Pons (tissue), 1 donor: ENCODE measurements around the gene OR4C45.
A peak's percentile ranks its signal among the peaks of the same experiment; 100 is the strongest.
"Not testable (repeated sequence)": the region's sequence is repeated elsewhere in the genome, so short reads cannot be mapped to it uniquely, and the experiment has no call there.

ENCODE experiments used
- DNase-seq: peaks from one replicate; pipeline ENCODE4 v3.0.0-alpha.2; 2016; ENCODE audit warnings: low spot score

OR4C45 gene

DNA sequence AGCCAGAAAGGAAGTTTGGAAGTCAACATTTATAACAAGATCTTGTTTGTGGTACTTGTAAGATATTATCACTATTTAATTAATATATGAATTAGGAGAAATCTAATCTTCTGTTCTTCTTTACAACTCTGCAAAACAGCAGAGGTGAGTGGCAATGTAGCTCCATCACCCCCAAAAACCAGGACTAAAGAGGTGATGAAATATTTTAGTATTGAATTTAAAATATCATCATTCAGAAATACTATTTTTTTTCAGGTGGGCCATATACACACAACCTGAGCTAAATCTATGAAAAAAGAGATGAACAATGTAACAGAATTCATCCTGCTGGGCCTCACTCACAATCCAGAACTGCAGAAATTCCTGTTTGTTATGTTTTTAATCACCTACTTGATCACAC, at the start of gene OR4C45:
Gene OR4C45, plus strand, starts transcription at position 301 of the 400 bp plus-strand sequence.
- no peak for DNase-seq

DNA sequence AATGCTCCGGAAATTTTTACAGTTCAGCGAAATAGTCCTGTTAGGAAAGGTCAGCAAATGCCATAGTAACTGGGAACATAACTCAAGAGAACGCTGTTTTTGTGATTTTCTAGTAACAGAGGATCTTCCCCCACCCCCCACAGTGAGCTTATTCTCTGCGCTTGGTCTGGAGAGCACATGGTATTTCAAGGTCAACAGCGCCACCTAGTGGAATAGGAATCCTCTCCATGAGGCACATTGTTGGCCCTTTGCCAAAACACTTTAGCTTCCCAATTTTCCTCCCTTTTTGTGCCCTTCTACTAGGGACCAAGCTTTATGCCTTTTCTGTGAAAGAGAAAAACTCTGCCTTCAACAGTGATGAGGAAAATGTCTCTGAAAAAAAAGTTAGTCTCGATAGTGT, 37.1 kb upstream of the OR4C45 start:
- peak; percentile 81 for DNase-seq

DNA sequence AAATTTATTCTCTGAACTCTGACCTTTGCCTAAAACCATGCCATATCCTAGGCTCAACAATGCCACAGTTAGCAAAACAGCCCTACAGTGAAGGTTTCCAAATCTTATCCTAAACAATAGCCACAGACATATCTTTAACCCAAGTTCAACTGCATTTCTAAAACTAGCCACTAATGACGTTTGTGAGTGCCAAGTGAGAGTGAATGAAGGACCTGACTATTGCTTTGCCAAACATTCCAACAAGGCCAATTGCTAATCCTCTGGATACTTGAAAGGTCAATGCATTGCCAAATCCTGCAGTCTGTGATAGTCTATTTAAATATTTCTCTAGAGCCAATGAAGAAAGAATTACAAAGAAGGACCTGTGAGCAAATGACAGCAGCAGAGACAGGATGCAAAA, 2.5 kb upstream of the OR4C45 start:
- DNase-seq, result no peak

DNA sequence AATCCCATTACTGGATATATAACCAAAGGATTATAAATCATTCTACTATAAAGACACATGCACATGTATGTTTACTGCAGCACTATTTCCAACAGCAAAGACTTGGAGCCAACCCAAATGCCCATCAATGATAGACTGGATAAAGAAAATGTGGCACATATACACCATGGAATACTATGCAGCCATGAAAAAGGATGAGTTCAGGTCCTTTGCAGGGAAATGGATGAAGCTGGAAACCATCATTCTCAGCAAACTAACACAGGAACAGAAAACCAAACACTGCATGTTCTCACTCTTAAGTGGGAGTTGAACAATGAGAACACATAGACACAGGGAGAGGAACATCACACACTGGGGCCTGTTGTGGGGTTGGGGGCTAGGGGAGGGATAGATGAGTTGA, 3.6 kb downstream of the OR4C45 start:
- DNase-seq, result not testable (repeated sequence)

DNA sequence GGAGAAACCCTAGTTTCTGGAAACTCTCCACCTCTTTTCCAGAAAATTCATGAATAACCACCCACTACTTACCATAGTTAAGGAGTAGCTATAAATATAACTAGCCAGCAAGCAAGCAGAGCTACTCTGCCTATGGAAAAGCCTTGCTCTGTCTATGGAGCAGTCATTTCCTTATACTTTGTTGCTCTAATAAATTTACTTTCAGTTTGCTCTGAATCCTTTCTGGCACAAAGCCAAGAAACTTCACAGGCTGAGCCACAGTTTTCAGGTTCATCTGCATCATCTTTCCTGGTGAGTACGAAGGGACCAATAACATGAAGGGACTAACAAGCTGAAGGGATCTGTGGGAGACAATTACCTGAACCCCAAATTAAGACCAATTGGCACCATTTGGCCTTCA, 4.6 kb downstream of the OR4C45 start:
- no peak for DNase-seq

DNA sequence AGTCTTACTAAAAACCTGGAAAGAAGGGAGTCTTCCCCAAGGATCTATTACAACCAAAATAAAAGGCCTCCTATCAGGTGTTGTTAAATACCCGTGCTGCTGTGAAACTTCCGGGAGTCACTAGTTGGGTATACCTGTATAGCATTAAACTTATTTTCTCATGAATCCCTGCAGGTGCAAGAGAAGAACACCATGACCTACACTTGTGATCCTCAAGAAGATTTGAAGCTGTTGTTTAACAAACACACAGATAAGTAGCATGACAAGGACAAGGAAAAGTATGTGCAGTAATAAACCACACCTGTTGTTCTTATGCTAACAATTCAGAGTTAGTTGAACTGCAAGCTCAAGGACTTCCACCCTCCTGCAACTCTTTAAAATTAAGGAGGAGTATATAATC, 12.0 kb downstream of the OR4C45 start:
- DNase-seq, result no peak

DNA sequence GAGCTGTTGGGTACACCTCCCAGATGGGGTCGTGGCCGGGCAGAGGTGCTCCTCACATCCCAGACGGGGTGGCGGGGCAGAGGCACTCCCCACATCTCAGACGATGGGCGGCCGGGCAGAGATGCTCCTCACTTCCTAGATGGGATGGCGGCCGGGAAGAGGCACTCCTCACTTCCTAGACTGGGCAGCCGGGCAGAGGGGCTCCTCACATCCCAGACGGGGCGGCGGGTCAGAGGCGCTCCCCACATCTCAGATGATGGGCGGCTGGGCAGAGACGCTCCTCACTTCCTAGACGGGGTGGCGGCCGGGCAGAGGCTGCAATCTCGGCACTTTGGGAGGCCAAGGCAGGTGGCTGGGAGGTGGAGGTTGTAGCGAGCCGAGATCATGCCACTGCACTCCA, 30.4 kb downstream of the OR4C45 start:
- DNase-seq, result not testable (repeated sequence)

DNA sequence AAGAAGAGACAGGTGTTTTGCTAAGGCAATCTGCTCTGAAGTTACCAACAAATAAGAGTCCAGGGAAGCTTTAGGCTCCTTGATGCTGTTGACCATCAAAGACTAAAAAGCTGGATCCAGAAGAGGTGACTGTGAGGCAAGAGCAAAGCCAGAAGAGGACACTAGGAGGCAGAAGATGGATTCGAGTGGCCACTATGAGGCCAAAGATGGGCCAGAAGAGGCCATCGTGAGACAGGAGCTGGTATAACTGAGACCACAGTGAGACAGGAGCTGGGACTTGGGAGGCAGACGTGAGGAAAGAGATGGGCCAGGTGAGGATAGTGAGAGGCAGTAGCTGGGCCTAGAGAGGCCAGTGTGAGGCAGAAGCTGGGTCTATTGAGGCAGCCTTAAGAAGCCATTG, 37.7 kb downstream of the OR4C45 start:
- no peak for DNase-seq

DNA sequence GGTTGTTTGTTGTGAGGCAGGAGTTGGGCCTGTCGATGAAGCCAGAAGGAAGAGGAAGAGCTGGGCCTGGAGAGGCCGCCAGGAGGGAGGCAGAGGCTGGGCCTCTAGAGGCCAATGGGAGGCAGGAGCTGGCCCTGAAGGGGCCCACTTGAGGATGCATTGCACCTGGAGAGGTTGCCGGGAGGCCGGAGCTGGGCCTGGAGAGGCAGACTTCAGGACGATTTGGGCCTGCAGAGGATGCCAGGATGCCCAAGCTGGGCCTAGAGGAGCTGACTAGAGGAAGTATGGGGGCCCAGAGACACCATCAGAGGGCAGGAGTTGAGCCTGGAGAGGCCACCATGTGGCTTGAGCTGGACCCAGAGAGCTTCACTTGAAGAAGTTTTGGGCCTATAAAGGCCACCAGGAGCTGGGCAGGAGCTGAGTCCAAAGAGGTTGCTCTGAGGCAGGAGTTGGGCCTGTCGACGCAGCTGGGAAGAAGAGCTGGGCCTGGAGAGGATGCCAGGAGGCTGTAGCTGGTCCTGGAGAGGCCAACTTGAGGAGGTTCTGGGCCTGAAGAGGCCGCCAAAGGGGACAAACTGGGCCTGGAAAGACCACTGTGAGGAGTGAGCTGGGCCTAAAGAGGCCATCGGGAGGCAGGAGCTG, 39.0 kb downstream of the OR4C45 start:
- no peak for DNase-seq

DNA sequence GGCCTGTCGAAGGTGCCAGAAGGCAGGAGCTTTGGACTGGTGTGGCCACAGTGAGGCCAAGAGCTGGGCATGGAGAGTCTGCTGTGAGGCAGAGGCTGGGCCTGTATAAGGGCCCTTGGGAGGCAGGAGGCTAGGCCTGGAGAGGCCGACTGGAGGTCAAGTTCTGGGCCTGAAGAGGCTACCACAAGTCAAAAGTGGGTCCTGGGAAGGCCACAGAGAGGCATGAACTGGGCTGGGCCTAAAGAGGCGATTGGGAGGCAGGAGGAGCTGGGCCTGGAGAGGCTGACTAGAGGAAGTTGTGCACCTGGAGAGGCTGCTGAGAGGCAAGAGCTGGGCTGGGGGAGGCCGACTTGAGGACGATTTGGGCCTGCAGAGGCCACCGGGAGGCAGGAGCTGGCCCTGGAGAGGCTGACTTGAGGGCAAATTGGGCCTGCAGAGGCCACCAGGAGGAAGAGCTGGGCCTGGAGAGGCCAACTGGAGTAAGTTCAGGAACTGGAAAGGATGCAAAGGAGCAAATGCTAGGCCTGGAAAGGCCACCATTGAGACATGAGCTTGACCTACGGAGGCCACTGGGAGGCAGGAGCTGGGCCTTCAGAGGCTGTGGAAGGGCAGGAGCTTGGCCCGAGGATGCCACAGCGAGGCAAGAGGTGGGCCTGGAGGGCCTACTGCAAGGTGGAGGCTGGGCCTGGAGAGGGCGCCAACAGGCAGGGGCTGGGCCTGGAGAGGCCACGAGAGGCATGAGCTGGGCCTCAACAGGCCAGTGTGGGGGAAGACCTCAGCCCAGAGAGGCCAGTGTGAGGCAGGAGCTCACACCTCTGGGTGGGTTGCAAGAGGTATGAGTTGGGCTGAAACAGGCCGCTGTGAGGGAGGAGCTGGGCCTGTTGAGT, 39.8 kb downstream of the OR4C45 start:
- no peak for DNase-seq

DNA sequence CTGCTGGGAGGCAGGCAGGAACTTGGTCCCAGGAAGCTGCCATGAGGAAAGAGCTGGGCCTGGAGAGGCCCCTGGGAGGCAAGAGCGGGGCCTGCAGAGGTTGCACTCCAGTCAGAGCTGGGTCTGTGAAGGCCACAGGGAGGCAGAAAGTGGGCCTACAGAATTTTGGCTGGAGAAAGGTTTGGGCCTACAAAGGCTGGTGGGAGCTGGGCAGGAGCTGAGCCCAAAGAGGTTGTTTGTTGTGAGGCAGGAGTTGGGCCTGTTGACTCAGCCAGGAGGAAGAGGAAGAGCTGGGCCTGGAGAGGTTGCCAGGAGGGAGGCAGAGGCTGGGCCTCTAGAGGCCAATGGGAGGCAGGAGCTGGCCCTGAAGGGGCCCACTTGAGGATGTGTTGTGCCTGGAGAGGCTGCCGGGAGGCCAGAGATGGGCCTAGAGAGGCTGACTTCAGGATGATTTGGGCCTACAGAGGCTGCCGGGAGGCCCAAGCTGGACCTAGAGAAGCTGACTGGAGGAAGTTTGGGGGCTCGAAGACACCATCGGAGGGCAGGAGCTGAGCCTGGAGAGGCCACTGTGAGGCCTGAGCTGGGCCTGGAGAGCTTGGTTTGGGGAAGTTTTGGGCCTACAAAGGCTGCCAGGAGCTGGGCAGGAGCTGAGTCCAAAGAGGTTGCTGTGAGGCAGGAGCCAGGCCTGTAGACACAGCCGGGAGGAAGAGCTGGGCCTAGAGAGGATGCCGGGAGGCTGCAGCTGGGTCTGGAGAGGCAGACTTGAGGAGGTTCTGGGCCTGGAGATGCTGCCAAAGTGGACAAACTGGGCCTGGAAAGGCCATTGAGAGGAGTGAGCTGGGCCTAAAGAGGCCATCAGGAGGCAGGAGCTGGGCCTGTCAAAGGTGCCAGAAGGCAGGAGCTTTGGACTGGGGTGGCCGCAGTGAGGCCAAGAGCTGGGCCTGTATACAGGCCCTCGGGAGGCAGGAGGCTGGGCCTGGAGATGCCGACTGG, 40.7 kb downstream of the OR4C45 start:
- DNase-seq, result no peak

DNA sequence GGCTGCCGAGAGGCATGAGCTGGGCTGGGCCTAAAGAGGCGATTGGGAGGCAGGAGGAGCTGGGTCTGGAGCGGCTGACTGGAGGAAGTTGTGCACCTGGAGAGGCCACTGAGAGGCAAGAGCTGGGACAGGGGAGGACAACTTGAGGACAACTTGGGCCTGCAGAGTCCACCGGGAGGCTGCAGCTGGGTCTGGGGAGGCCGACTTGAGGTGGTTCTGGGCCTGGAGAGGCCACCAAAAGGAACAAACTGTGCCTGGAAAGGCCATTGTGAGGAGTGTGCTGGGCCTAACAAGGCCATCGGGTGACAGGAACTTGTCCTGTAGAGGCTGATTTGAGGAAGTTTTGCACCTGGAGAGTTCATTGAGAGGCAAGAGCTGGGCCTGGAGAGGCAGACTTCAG, 41.5 kb downstream of the OR4C45 start:
- DNase-seq, result no peak

DNA sequence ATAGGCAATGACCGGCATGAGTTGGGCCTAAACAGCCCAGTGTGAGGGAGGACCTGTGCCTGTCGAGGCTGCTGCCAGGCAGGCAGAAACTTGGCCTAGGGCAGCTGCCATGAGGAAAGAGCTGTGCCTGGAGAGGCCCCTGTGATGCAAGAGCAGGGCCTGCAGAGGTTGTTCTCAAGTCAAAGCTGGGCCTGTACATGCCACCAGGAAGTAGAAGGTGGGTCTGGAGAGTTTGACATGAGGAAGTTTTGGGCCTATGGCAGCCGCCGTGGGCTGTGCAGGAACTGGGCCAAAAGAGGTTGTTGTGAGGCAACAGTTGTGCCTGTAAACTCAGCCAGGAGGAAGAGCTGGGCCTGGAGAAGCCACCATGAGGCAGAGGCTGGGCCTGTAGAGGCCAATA, 43.2 kb downstream of the OR4C45 start:
- no peak for DNase-seq

DNA sequence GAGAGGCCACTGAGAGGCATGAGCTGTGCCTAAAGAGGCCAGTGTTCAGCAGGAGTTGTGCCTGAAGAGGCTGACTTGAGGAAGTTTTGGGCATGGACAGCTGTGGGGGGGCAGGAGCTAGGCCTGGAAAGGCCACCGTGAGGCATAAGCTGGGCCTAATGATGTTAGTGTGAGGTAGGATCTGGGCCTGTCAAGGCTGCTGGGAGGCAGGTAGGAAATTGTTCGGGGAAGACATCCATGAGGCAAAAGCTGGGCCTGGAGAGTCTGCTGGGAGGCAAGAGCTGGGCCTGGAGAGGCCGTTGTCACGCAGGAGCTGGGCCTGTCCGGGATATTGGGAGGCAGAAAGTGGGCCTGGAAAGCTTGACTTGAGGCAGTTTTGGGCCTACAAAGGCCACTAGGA, 44.9 kb downstream of the OR4C45 start:
- DNase-seq, result no peak

DNA sequence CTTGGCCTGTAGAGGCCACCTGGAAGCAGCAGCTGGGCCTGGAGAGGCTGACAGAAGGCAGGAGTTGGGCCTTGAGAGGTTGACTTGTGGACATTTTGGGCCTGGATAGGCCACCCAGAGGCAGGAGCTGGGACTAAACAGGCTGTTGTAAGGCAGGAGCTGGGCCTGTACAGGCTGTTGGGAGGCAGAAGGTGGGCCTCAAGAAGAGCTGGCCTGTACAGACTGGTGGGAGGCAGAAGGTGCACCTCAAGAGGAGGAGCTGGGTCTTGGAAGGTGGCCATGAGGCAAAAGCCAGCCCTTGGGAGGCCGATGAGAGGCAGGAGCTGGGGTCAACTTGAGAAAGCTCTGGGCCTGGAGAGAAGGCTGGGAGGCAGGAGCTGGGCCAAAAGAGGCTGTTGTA, 45.3 kb downstream of the OR4C45 start:
- DNase-seq, result no peak

DNA sequence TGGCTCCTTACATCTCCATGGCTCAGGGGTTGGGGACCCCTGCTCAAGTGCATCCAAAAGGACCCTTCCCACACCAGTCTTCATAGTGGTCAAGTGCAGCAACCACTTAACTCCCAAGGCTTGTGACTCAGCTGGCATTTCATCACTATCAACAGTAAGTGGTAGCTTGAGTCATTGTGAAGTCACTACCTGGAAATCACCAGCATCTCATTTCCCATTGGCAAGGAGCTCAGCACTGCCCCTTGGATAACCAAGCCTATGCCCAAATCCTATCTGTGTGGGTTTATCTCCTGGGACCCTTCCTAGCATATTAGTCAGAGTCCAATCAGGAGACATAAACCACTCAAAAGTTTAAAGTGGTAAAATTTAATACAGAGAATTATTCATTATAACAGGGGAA, 46.3 kb downstream of the OR4C45 start:
- not testable (repeated sequence) for DNase-seq

DNA sequence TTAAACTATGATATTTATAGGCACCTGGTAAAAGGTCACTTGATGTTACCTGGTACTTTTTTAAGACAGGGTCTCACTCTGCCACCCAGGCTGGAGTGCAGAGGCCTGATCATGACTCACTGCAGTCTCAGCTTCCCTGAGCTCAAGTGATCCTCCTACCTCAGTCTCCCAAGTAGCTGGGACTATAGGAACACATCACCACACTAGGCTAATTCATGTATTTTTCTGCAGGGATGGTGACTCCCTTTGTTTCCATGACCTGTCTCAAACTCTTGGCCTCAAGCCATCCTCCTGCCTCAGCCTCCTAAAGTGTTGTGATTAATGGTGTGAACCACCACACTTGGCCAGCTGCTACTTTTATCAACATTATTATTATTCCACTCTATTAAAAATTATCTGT, 47.6 kb downstream of the OR4C45 start:
- no peak for DNase-seq
